Right lung (tissue), 5 donors: ENCODE measurements around the gene CDH20. TPM values are rescaled to one million over a fixed set of nuclear protein-coding genes. Genes with fewer than 3 reads are reported as not detected.

Experiments
- DNase-seq, 2 donors: peaks; one replicate each; pipeline ENCODE4 v3.0.0-alpha.2; 2013
- polyA plus RNA-seq, 5 donors: library from polyadenylated mRNA; unstranded; fragments of 120-200 nt; gene quantifications; one replicate each; pipeline versions ENCODE4 v1.2.1 to v1.2.3, GENCODE V29; 2013; ENCODE audit warnings: inconsistent platforms in 1 of 5, low replicate concordance in 1 of 5; ENCODE audit not compliant: insufficient read length in 5 of 5, insufficient read depth in 1 of 5

CDH20 gene
- polyA plus RNA-seq, 5 donors, result 0.13 to 0.89 (median 0.35) TPM

DNA sequence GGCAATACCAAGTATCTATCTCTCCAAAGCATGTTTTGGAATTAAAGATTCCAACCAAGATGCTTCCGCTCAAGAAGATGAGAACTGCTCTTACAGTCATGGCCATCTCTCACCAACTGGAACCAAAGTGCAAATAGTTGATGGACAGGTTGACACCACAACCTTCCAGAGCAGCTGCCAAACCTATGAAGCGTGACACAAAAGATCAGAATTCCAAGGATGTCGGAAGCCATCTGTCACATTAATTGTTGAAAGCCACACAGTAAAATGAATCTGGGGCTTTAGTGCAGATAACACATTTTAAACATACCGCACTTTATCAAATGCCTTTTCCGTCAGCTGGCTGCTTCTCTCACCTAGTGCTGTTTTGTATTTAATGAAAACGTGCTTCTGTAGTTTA lies 195.7 kb downstream of the CDH20 start:
- DNase-seq, result no peak

DNA sequence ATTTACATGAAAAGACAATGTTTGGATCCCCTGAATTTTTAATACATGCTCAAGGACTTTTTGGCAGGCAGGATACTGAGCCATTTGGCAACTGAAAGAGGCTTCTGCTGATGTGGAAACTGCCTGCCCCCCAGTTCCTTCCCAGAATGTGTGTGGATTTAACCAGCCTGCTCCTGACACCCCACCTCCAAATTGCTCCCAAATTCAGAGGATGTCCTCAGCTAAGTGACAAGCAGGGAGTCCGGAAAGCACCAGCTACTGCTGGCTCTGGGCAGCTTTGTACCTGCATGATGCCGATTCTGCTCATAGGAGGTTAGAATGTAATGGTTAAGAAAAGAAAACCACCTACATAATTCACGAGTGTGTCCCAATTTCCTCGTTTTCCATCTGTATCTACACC lies 197.5 kb downstream of the CDH20 start:
- DNase-seq, result no peak

DNA sequence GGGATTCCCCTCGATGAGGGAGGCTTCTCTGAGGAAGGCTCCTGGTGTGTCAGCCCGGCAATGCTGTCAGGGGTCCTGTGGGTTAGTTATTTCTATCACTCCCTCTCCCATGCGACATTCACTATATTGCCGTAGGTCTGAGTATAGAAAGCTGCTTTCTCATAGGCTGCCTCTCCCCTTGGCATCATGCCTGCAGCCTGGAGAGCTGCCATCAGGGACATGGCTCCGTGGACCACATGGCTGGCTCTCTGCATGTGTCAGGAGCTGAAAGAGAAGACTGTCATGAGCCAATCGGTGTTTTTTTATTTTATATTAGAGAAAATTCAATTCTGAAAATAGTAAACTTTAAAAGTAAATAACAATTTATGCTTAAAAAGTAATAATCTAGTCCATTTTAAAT lies 198.0 kb downstream of the CDH20 start:
- peak in 1 of 2 donors; percentile 23 for DNase-seq

DNA sequence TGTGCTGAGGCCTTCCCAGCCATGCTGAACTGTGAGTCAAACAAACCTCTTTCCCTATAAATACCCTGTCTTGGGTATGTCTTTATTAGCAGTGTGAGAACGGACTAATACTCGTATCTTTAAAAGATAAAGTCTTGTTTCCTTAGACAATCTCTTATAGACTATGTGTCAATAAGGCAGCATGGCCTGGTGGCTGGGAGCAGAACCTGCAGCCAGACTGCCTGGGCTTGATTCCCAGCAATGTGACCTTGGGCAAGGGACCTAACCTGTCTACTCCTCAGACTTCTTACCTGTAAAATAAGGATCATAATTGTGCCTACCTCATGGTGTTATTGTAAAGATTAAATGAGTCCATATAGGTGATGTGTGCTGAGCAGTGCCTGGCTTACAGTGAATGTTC lies 198.7 kb downstream of the CDH20 start:
- no peak for DNase-seq

DNA sequence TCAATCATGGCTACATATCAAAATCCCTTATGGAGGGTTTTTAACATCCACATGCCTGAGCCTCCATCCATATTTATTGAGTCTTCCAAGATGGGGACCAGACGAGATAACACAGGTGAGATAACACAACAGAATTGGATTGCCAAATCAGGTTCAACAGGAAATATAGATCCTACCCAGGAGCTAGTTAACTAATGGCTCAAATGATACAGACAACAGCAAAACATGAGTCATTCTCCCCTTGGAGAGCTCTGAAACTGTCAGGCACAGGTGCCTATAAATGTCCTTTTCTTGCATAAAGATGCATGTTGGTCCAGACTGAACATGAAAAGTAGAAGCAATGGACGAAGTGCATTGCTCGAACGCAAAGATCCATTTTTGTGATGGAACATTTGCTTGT lies 202.2 kb downstream of the CDH20 start:
- DNase-seq, result no peak

- no peak for DNase-seq
Measured at GRCh38 chr18:61541673-61542072, 208.4 kb downstream of the CDH20 start.

DNA sequence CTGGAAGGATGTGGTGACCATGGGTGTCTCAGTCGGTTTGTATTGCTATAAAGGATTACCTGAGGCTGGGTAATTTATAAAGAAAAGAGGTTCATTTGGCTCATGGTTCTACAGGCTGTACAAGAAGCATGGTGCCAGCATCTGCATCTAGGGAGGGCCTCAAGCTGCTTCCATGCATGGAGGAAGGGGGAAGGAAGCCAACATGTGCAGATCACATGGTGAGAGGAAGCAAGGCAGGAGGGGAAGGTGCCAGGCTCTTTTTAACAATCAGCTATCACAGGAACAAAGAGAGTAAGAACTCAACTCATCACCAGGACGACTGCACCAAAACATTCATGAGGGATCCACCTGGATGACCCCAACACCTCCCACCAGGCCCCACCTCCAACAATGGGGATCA lies 209.4 kb downstream of the CDH20 start:
- no peak for DNase-seq

- DNase-seq, result no peak
Measured at GRCh38 chr18:61543518-61543917, 210.3 kb downstream of the CDH20 start.

GRCh38 chr18:61544178-61544577 lies 210.9 kb downstream of the CDH20 start:
- no peak for DNase-seq

- DNase-seq, result no peak
Measured at GRCh38 chr18:61545281-61546245, 212.3 kb downstream of the CDH20 start.

DNA sequence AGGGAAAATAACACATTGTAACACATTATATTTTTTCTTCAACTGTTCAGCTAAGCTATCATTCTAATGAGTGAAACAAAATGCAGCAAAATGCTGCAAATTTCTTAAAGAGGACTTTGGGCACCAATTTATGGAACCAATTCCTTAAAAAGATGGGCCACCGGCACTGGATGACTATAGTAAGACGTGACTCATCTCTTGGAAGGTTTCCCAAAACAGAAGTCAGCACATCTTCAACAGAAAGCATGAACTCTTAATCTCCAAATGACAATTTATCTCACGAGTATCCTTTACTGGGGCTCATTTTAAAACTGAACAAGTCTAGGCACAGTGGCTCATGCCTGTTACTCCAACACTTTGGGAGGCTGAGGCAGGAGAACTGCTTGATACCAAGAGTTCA lies 213.4 kb downstream of the CDH20 start:
- no peak for DNase-seq

GRCh38 chr18:61549416-61549815 lies 216.2 kb downstream of the CDH20 start:
- no peak for DNase-seq

DNA sequence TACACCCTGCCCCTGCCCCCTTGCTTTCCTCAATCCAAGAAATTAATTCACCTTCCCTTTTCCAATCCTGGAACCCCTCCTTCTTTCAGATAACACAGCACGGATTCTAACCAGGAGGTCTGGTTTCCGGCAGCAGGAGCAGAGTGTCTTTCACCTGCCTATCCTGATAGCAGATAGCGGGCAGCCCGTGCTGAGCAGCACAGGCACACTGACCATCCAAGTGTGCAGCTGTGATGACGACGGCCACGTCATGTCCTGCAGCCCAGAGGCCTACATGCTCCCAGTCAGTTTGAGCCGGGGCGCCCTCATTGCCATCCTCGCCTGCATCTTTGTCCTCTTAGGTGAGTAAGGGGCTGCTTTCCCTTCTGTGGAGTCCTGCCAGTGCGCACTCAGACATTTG lies 216.7 kb downstream of the CDH20 start:
- DNase-seq, result no peak

GRCh38 chr18:61551586-61551985 lies 218.4 kb downstream of the CDH20 start:
- peak; percentile 44 to 68 for DNase-seq

DNA sequence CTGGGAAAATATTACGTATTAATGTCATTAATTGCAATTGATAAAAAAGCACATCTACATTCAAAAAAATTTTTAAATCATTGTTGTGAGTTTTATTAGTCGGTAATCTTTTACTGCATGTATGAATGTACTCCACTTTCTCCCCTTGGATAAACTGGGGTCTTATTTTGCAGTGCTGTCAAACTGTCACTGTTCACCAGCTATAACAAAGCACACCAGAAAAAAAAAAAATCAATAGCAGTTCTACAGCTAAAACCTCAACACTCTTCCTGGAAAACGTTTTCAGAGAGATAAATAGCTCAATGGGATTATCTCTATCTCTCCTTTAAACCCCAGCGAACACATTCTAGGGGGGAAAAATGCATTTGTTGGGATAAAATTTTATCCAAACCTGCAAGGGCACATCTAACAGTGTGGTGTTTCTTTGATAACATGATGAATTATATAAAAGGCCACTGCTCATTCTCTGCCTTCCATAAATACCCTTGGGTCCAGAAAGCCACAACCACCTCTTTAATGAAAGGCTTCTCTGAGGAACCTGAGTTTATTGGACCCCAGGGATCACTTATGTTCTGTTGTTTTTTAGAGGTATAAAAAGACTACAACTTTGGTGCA lies 219.9 kb downstream of the CDH20 start:
- no peak for DNase-seq

DNA sequence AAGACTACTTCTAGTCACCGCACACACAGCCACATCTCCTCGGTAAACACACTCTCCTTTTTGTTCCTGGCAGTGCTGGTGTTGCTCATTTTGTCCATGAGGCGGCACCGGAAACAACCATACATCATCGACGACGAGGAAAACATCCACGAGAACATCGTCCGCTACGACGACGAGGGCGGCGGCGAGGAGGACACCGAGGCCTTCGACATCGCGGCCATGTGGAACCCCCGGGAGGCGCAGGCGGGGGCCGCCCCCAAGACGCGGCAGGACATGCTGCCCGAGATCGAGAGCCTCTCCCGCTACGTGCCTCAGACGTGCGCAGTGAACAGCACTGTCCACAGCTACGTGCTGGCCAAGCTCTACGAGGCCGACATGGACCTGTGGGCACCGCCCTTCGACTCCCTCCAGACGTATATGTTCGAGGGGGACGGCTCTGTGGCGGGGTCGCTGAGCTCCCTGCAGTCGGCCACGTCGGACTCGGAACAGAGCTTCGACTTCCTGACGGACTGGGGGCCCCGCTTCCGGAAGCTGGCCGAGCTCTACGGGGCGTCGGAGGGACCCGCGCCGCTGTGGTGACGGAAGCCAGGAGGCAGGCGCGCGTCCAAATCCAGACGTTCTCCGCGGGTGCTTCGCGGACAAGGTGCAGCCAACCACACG lies 221.0 kb downstream of the CDH20 start:
- no peak for DNase-seq

- DNase-seq, result no peak
Measured at GRCh38 chr18:61554946-61555361, 221.7 kb downstream of the CDH20 start.

DNA sequence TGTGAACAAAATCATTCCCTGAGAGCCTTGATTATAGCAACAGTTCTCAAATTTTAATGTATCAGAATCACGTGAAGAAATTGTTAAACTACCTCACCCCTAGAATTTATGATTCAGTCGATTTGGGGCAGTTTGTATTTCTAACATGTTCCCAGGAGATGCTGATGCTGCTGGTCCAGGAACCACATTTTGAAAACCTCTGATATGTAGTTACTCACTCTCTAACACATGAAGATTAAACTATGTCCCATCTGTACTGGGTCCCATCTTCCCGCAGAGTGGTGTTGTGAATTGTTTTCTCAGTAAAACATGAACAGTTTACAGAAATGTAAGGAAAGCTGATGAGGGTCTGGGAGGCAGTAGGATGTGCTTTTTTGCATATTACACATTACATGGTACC lies 223.1 kb downstream of the CDH20 start:
- DNase-seq, result no peak

DNA sequence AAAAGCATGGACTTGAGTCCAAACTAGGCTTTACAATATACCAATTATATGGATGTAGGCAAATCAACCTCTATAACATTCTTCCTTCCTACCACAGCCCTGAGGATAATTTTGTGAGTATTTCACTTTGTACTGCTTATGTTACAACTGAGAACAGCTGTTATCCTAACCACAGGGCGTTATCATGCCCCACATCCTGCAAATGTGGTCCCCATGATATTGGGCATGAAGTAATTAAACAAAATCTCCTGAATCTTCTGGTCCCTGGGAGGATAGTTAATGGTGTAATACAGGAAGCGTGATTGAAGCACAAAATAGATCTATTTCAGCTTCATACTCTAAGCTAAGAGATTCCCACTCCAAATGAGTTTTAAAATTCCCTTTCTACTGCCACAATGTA lies 223.6 kb downstream of the CDH20 start:
- no peak for DNase-seq

- DNase-seq, result no peak
Measured at GRCh38 chr18:61569176-61569892, 236.1 kb downstream of the CDH20 start.

GRCh38 chr18:61570070-61570469 lies 236.8 kb downstream of the CDH20 start:
- no peak for DNase-seq

- no peak for DNase-seq
Measured at GRCh38 chr18:61572084-61572655, 238.9 kb downstream of the CDH20 start.
